Activated CD8-positive, alpha-beta T cell treated with anti-CD3 and anti-CD28 coated beads for 36 hours (primary cell): ENCODE data around the gene XRRA1. TPM values are rescaled to one million over a fixed set of nuclear protein-coding genes. Genes with fewer than 3 reads are reported as not detected.

Source experiments
- ATAC-seq: fragments of 200-7000 bp; cut with Tn5 transposase; one replicate; pipeline ENCODE4 v1.10.0; 2021; ENCODE audit warnings: mild to moderate bottlenecking, moderate library complexity
- CTCF ChIA-PET: fragments of 350-600 bp; sonication (Branson Sonifier 250); formaldehyde crosslinking; loops from one replicate; lab custom pipeline; 2021; ENCODE audit warnings: antibody characterized with exemption; lab: Charles Lee
- POLR2A ChIA-PET: fragments of 350-600 bp; sonication (Branson Sonifier 250); formaldehyde crosslinking; loops from one replicate; lab custom pipeline; 2021; ENCODE audit warnings: antibody characterized with exemption; lab: Charles Lee
- DNase-seq: peaks from one replicate; pipeline ENCODE4 v3.0.0-alpha.2; 2020
- H3K27ac Mint-ChIP-seq: one replicate; pipeline ENCODE4 v1.8.0; 2021; ENCODE audit warnings: mild to moderate bottlenecking, mixed read lengths
- H3K27me3 Mint-ChIP-seq: one replicate; pipeline ENCODE4 v1.8.0; 2021; ENCODE audit warnings: mixed read lengths
- H3K36me3 Mint-ChIP-seq: one replicate; pipeline ENCODE4 v1.8.0; 2021; ENCODE audit warnings: low read depth, mixed read lengths
- H3K4me1 Mint-ChIP-seq: one replicate; pipeline ENCODE4 v1.8.0; 2021; ENCODE audit warnings: low read depth, mixed read lengths
- H3K4me3 Mint-ChIP-seq: one replicate; pipeline ENCODE4 v1.8.0; 2021; ENCODE audit warnings: mild to moderate bottlenecking, moderate library complexity, mixed read lengths
- H3K9me3 Mint-ChIP-seq: one replicate; pipeline ENCODE4 v1.8.0; 2021; ENCODE audit warnings: mixed read lengths
- CTCF ChIP-seq: fragments of 200-600 bp; IDR thresholded peaks from one replicate; pipeline ENCODE4 v1.8.0; 2022; ENCODE audit warnings: antibody characterized with exemption, mild to moderate bottlenecking
- intact Hi-C: fragments of 100-400 bp; cut with micrococcal nuclease; formaldehyde crosslinking; loops from one replicate; pipeline ENCODE4 v1.10.0; 2022
- total RNA-seq, 2 experiments: library from RNA; stranded (reverse); gene quantifications; one replicate each; pipeline ENCODE4 v1.2.3, GENCODE V29; 2021

XRRA1 gene
- total RNA-seq, 2 experiments from 2014 or later: 19.0 to 19.3 TPM

- no peak for DNase-seq
- H3K27ac Mint-ChIP-seq: no peak overlapping the region
- ATAC-seq: no peak
- H3K9me3 Mint-ChIP-seq: no peaks in the 10 kb centered on the region
- POLR2A ChIA-PET: interaction anchor here (0.9 to 1.9 kb wide), 2 partner anchors 9 to 18 kb away, joined by 3 to 6 read pairs; partner anchors contain the start of genes SPCS2 and XRRA1
- intact Hi-C loops: no loop called here
- H3K4me3 Mint-ChIP-seq: no peak overlapping the region
- TF ChIP-seq CTCF: no peak
- H3K36me3 Mint-ChIP-seq: peaks cover 14% of the 10 kb centered on the region
- H3K27me3 Mint-ChIP-seq: no peaks in the 10 kb centered on the region
- H3K4me1 Mint-ChIP-seq: peaks cover 73% of the 10 kb centered on the region
- CTCF ChIA-PET: interaction anchor here (0.6 to 3.1 kb wide), 5 partner anchors 15 to 291 kb away, joined by 3 to 13 read pairs (median 3); no protein-coding TSS in a partner anchor
Measured at GRCh38 chr11:74957937-74958629, 9.2 kb upstream of the XRRA1 start.

- no peak for TF ChIP-seq CTCF
- no peaks in the 10 kb centered on the region for H3K9me3 Mint-ChIP-seq
- ChIA-PET POLR2A (interaction anchor here (0.7 to 1.9 kb wide), 3 partner anchors 8 to 445 kb away, joined by 3 to 6 read pairs (median 3); partner anchors contain the start of genes SPCS2 and XRRA1), CTCF (interaction anchor here (1.0 to 3.1 kb wide), 5 partner anchors 26 to 283 kb away, joined by 3 to 13 read pairs (median 3); no protein-coding TSS in a partner anchor)
- no peak overlapping the region for H3K4me3 Mint-ChIP-seq
- H3K27ac Mint-ChIP-seq: no peak overlapping the region
- H3K4me1 Mint-ChIP-seq: peaks cover 68% of the 10 kb centered on the region
- intact Hi-C loops: no loop called here
- no peaks in the 10 kb centered on the region for H3K27me3 Mint-ChIP-seq
- DNase-seq (no peak), ATAC-seq (no peak)
- peaks cover 15% of the 10 kb centered on the region for H3K36me3 Mint-ChIP-seq
Measured at GRCh38 chr11:74956397-74957015, 7.6 kb upstream of the XRRA1 start.

GRCh38 chr11:74954199-74954598 is 5.3 kb upstream of the XRRA1 start:
- Mint-ChIP-seq H3K4me3 (no peak overlapping the region), H3K9me3 (no peaks in the 10 kb centered on the region), H3K36me3 (peaks cover 25% of the 10 kb centered on the region), H3K27me3 (no peaks in the 10 kb centered on the region), H3K4me1 (peaks cover 69% of the 10 kb centered on the region), H3K27ac (no peak overlapping the region)
- ATAC-seq: no peak
- intact Hi-C loops: no loop called here
- ChIA-PET POLR2A (interaction anchor here (0.6 kb wide), 1 partner anchor 259 kb away, joined by 3 read pairs; no protein-coding TSS in a partner anchor), CTCF (interaction anchor here (1.8 to 2.3 kb wide), 2 partner anchors 24 to 287 kb away, joined by 5 to 12 read pairs; partner anchors contain the start of gene TPBGL)
- DNase-seq: no peak
- TF ChIP-seq CTCF: no peak

GRCh38 chr11:74953451-74953850 is 4.6 kb upstream of the XRRA1 start:
- Mint-ChIP-seq H3K4me1 (peaks cover 64% of the 10 kb centered on the region), H3K9me3 (no peaks in the 10 kb centered on the region), H3K27me3 (no peaks in the 10 kb centered on the region), H3K27ac (no peak overlapping the region), H3K36me3 (peaks cover 25% of the 10 kb centered on the region), H3K4me3 (no peak overlapping the region)
- ChIA-PET CTCF (interaction anchor here (0.6 to 2.3 kb wide), 3 partner anchors 23 to 288 kb away, joined by 3 to 12 read pairs (median 5); partner anchors contain the start of gene TPBGL), POLR2A (interaction anchor here (1.6 kb wide), 1 partner anchor 36 kb away, joined by 7 read pairs; the partner anchor contains the start of gene NEU3)
- DNase-seq (no peak), ATAC-seq (no peak)
- no peak for TF ChIP-seq CTCF
- intact Hi-C loops: no loop called here
